GM19395 (cell line): Measurements from ENCODE around the gene ARHGEF1.

Experiments used
- ATAC-seq: cut with Tn5 transposase; IDR thresholded peaks from one replicate; pipeline ENCODE4 v1.9.1; 2021; ENCODE audit warnings: mild to moderate bottlenecking, moderate library complexity; ENCODE audit not compliant: unreplicated experiment

Gene ARHGEF1

GRCh38 chr19:41880329-41880708, 2.7 kb upstream of the ARHGEF1 start:
- ATAC-seq, result no peak

- ATAC-seq, result no peak
Observed at GRCh38 chr19:41883463-41883820, 458 bp downstream of the ARHGEF1 start.

- ATAC-seq, result peak; percentile 72
Observed at GRCh38 chr19:41883821-41884733, 1.1 kb downstream of the ARHGEF1 start.

GRCh38 chr19:41886761-41887710, 4.1 kb downstream of the ARHGEF1 start:
- no peak for ATAC-seq

GRCh38 chr19:41887711-41888382, 4.9 kb downstream of the ARHGEF1 start:
- ATAC-seq, result no peak

GRCh38 chr19:41888926-41889325, 5.9 kb downstream of the ARHGEF1 start:
- ATAC-seq, result no peak

GRCh38 chr19:41889896-41890295, 6.9 kb downstream of the ARHGEF1 start:
- no peak for ATAC-seq

GRCh38 chr19:41890936-41891335, 8.0 kb downstream of the ARHGEF1 start:
- no peak for ATAC-seq

GRCh38 chr19:41892173-41892902, 9.4 kb downstream of the ARHGEF1 start:
- no peak for ATAC-seq

DNA sequence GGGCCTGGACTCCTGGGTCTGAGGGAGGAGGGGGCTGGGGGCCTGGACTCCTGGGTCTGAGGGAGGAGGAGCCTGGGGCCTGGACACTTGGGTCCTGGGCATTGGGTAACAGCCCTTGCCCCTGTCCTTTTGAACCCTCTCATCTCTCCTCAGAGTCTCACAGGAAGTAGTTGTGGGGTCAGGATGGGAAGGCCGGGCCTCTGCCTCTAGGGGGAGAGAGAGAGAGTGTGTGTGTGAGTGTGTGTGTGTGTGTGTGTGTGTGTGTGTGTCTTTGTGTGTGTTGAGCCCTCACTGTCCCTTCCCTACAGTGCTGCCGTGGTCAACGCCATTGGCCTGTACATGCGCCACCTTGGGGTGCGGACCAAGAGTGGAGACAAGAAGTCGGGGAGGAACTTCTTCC, 10.9 kb downstream of the ARHGEF1 start:
- ATAC-seq, result no peak

GRCh38 chr19:41894350-41894749, 11.4 kb downstream of the ARHGEF1 start:
- ATAC-seq, result no peak

- ATAC-seq, result no peak
Observed at GRCh38 chr19:41895745-41896580, 13.0 kb downstream of the ARHGEF1 start.

DNA sequence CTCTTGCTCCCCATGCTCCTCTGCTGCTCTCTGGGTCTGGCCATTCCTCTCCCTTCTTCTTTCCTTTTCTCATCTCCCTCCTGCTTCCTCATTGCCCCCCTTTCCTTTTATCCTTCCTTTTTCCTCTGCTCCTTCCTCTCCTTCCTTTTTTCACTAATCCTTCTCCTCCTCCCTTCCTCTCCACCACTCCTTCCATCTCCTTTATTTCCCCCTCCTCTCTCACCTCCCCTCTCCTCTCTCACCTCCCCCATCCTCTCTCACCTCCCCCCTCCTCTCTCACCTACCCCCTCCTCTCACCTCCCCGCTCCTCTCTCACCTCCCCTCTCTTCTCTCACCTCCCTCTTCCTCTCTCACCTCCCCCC, 13.6 kb downstream of the ARHGEF1 start:
- no peak for ATAC-seq

DNA sequence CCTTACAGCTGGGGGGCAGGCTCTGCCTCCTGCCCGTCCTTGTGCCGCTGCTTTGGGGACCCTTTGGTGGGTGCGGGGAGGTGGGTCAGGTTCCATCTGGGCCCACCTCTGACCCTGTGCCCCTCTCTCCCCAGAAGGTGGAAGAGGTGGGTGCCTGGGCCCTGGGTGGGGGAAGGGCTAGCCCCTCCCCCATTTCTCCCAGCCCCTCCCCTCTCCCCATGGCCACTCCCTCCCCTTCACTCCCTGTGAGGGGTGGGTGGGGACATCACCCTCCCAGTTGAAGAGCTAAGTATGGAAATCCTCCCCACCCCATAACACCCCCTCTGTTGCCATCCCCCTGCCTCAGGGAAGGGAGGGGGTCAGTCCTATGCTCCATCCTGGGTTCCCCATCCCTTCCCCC, 14.2 kb downstream of the ARHGEF1 start:
- ATAC-seq, result no peak

- ATAC-seq, result no peak
Observed at GRCh38 chr19:41897820-41898219, 14.8 kb downstream of the ARHGEF1 start.

GRCh38 chr19:41898235-41898634, 15.3 kb downstream of the ARHGEF1 start:
- ATAC-seq, result no peak

GRCh38 chr19:41901707-41902360, 18.9 kb downstream of the ARHGEF1 start:
- no peak for ATAC-seq

DNA sequence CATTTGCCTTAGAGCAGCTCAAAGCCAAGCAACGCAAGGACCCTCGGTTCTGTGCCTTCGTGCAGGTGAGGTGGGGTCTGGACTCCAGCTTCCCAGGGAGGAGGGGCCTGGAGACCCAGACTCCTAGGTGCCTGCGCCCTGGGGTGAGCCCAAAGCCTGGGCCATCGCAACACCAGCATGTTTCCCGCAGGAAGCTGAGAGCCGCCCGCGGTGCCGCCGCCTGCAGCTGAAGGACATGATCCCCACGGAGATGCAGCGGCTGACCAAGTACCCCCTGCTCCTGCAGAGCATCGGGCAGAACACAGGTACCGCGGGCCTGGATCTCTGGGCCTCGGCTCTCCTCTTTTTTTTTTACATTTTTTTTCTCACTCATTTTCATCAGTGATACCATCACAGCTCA, 19.6 kb downstream of the ARHGEF1 start:
- no peak for ATAC-seq
